Measurements from ENCODE around the gene HS1BP3.

DNA sequence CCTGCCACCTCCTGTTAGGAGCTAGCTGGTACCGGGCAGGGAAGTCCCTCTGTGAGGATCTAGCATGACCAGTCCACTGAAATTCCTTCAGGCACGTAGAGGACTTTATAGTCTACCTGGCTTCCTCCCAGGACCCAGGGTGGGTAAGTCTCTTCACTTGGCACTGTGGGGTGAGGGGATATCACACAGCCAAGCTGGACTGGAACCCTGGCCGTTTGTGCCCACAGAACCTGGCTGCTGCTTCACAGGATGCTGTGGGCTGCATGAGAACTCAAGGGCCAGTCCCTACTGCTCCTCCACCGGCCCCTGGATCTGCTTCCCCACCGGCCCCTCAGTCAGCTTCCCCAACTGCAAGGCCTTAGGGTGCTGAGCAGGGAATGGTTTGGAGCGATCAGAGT is 35.8 kb downstream of the HS1BP3 start:
- TF ChIP-seq, protein P1, sequence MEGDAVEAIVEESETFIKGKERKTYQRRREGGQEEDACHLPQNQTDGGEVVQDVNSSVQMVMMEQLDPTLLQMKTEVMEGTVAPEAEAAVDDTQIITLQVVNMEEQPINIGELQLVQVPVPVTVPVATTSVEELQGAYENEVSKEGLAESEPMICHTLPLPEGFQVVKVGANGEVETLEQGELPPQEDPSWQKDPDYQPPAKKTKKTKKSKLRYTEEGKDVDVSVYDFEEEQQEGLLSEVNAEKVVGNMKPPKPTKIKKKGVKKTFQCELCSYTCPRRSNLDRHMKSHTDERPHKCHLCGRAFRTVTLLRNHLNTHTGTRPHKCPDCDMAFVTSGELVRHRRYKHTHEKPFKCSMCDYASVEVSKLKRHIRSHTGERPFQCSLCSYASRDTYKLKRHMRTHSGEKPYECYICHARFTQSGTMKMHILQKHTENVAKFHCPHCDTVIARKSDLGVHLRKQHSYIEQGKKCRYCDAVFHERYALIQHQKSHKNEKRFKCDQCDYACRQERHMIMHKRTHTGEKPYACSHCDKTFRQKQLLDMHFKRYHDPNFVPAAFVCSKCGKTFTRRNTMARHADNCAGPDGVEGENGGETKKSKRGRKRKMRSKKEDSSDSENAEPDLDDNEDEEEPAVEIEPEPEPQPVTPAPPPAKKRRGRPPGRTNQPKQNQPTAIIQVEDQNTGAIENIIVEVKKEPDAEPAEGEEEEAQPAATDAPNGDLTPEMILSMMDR (IDR thresholded peaks at IDR 0.05; ENCODE audit: low read depth, low read length, poor library complexity, severe bottlenecking) = no peak
- no peak for TF ChIP-seq EZH2phosphoT487 (IDR thresholded peaks at IDR 0.05; ENCODE audit: borderline replicate concordance, low read length)

Data from DOHH2 (cell line).